SIG-M5 (cell line): Measurements from ENCODE around the gene RASL12.
"Not testable (repeated sequence)": the region's sequence is repeated elsewhere in the genome, so short reads cannot be mapped to it uniquely, and the experiment has no call there.

ENCODE experiments used
- DNase-seq: peaks from one replicate; lab custom pipeline; 2025; lab: John Stamatoyannopoulos, UW

The RASL12 gene

GRCh38 chr15:65075607-65076395 lies 8.0 kb upstream of the RASL12 start:
- DNase-seq: not testable (repeated sequence)

- not testable (repeated sequence) for DNase-seq
Measured at GRCh38 chr15:65074946-65075345, 7.2 kb upstream of the RASL12 start.

GRCh38 chr15:65072617-65073016 lies 4.8 kb upstream of the RASL12 start:
- no peak for DNase-seq

GRCh38 chr15:65072027-65072426 lies 4.2 kb upstream of the RASL12 start:
- no peak for DNase-seq

- no peak for DNase-seq
Measured at GRCh38 chr15:65071381-65071811, 3.6 kb upstream of the RASL12 start.

GRCh38 chr15:65069779-65070546 lies 2.2 kb upstream of the RASL12 start:
- DNase-seq: no peak

GRCh38 chr15:65069179-65069578 lies 1.4 kb upstream of the RASL12 start:
- no peak for DNase-seq

GRCh38 chr15:65068403-65068788 lies 605 bp upstream of the RASL12 start:
- no peak for DNase-seq

GRCh38 chr15:65067317-65067644 lies 510 bp downstream of the RASL12 start:
- DNase-seq: no peak

GRCh38 chr15:65066635-65067316 lies 1.0 kb downstream of the RASL12 start:
- DNase-seq: no peak

GRCh38 chr15:65066001-65066634 lies 1.7 kb downstream of the RASL12 start:
- DNase-seq: no peak

- DNase-seq: no peak
Measured at GRCh38 chr15:65062726-65063125, 5.1 kb downstream of the RASL12 start.

GRCh38 chr15:65062061-65062460 lies 5.7 kb downstream of the RASL12 start:
- no peak for DNase-seq

GRCh38 chr15:65060641-65061397 lies 7.0 kb downstream of the RASL12 start:
- no peak for DNase-seq

GRCh38 chr15:65059931-65060596 lies 7.7 kb downstream of the RASL12 start:
- no peak for DNase-seq

- no peak for DNase-seq
Measured at GRCh38 chr15:65059369-65059750, 8.4 kb downstream of the RASL12 start.

GRCh38 chr15:65058394-65059368 lies 9.1 kb downstream of the RASL12 start:
- no peak for DNase-seq

GRCh38 chr15:65057549-65057940 lies 10.2 kb downstream of the RASL12 start:
- DNase-seq: no peak

- no peak for DNase-seq
Measured at GRCh38 chr15:65056868-65057548, 10.8 kb downstream of the RASL12 start.
